HEK293 (cell line): ENCODE measurements around the gene ARHGAP32.

Source experiments
- PBX3 ChIP-seq: sonication (generic); formaldehyde crosslinking; IDR thresholded peaks from 2 replicates; pipeline ENCODE4 v1.8.1; 2022; ENCODE audit warnings: mild to moderate bottlenecking, moderate library complexity, missing genetic modification reagents
- TRIM28 ChIP-seq: IDR thresholded peaks from 2 replicates; pipeline ENCODE4 v1.6.1; 2011; ENCODE audit warnings: low read length, control low read depth, borderline replicate concordance
- ZBTB17 ChIP-seq: fragments of 450-650 bp; formaldehyde crosslinking; IDR thresholded peaks from 2 replicates; pipeline ENCODE4 v1.5.1; 2016; ENCODE audit warnings: missing biosample characterization, missing genetic modification characterization
- ZNF2 ChIP-seq: fragments of 450-650 bp; formaldehyde crosslinking; IDR thresholded peaks from 2 replicates; pipeline ENCODE4 v1.5.1; 2016; ENCODE audit warnings: missing biosample characterization, missing genetic modification characterization
- ZNF514 ChIP-seq: fragments of 450-650 bp; formaldehyde crosslinking; IDR thresholded peaks from 2 replicates; pipeline ENCODE4 v1.5.1; 2016; ENCODE audit warnings: missing biosample characterization, missing genetic modification characterization
- ZNF558 ChIP-seq: fragments of 450-650 bp; formaldehyde crosslinking; IDR thresholded peaks from 2 replicates; pipeline ENCODE4 v1.5.1; 2016; ENCODE audit warnings: missing biosample characterization, missing genetic modification characterization
- ZNF670 ChIP-seq: fragments of 450-650 bp; formaldehyde crosslinking; IDR thresholded peaks from 2 replicates; pipeline ENCODE4 v1.5.1; 2016; ENCODE audit warnings: missing biosample characterization, missing genetic modification characterization, low read depth
- ZNF701 ChIP-seq: fragments of 450-650 bp; formaldehyde crosslinking; IDR thresholded peaks from 2 replicates; pipeline ENCODE4 v1.5.1; 2016; ENCODE audit warnings: missing biosample characterization, missing genetic modification characterization
- ZNF843 ChIP-seq: fragments of 450-650 bp; formaldehyde crosslinking; IDR thresholded peaks from 2 replicates; pipeline ENCODE4 v1.5.1; 2016; ENCODE audit warnings: missing biosample characterization, missing genetic modification characterization
- TF ChIP-seq, protein P1 (sequence below): fragments of 450-650 bp; formaldehyde crosslinking; IDR thresholded peaks from 2 replicates; pipeline ENCODE4 v1.5.1; 2016; ENCODE audit warnings: missing biosample characterization, missing genetic modification characterization
- TF ChIP-seq, protein P2 (sequence below): fragments of 450-650 bp; formaldehyde crosslinking; IDR thresholded peaks from 2 replicates; pipeline ENCODE4 v1.5.1; 2016; ENCODE audit warnings: missing biosample characterization, missing genetic modification characterization, low read depth

DNA sequence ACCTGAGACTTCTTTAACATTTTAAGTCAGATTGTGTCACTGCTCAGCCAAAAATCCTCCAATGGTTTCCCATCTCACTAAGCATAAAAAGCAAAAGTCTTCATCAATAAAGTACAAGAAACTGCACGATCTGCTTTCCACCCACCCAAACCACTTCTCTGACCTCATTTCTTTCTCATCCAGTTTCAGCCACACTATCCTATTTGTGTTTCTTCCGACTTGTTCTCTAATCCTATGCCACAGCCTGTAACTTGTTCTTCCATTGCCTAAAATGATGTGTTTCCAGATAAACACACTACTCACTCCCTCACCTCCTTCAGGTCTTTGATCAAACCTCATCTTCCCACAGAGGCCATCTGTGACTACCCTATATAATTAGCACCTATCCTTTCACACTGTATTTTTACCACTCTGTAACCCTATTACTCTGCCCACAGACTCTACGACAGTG, 28.4 kb downstream of the ARHGAP32 start:
- TF ChIP-seq ZNF2 (tag by site-specific recombination) = no peak
- TF ChIP-seq, protein P1, sequence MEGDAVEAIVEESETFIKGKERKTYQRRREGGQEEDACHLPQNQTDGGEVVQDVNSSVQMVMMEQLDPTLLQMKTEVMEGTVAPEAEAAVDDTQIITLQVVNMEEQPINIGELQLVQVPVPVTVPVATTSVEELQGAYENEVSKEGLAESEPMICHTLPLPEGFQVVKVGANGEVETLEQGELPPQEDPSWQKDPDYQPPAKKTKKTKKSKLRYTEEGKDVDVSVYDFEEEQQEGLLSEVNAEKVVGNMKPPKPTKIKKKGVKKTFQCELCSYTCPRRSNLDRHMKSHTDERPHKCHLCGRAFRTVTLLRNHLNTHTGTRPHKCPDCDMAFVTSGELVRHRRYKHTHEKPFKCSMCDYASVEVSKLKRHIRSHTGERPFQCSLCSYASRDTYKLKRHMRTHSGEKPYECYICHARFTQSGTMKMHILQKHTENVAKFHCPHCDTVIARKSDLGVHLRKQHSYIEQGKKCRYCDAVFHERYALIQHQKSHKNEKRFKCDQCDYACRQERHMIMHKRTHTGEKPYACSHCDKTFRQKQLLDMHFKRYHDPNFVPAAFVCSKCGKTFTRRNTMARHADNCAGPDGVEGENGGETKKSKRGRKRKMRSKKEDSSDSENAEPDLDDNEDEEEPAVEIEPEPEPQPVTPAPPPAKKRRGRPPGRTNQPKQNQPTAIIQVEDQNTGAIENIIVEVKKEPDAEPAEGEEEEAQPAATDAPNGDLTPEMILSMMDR = no peak
- no peak for TF ChIP-seq ZNF670 (tag by site-specific recombination)
- TF ChIP-seq PBX3 (CRISPR knock-in tag) = no peak
- no peak for TF ChIP-seq ZNF843 (tag by site-specific recombination)
- TF ChIP-seq ZNF558 = no peak
- TF ChIP-seq ZNF514 (tag by site-specific recombination) = no peak
- TF ChIP-seq ZNF701 (tag by site-specific recombination) = no peak
- no peak for TF ChIP-seq ZBTB17 (tag by site-specific recombination)
- no peak for TF ChIP-seq TRIM28
- TF ChIP-seq, protein P2, sequence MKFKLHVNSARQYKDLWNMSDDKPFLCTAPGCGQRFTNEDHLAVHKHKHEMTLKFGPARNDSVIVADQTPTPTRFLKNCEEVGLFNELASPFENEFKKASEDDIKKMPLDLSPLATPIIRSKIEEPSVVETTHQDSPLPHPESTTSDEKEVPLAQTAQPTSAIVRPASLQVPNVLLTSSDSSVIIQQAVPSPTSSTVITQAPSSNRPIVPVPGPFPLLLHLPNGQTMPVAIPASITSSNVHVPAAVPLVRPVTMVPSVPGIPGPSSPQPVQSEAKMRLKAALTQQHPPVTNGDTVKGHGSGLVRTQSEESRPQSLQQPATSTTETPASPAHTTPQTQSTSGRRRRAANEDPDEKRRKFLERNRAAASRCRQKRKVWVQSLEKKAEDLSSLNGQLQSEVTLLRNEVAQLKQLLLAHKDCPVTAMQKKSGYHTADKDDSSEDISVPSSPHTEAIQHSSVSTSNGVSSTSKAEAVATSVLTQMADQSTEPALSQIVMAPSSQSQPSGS (tag by site-specific recombination) = no peak
